Activated CD8-positive, alpha-beta T cell treated with anti-CD3 and anti-CD28 coated beads for 36 hours (primary cell): ENCODE data around the gene NCK2. TPM values are rescaled to one million over a fixed set of nuclear protein-coding genes. Genes with fewer than 3 reads are reported as not detected.

Experiments used
- ATAC-seq: fragments of 200-7000 bp; cut with Tn5 transposase; one replicate; pipeline ENCODE4 v1.10.0; 2021; ENCODE audit warnings: mild to moderate bottlenecking, moderate library complexity
- CTCF ChIA-PET: fragments of 350-600 bp; sonication (Branson Sonifier 250); formaldehyde crosslinking; loops from one replicate; lab custom pipeline; 2021; ENCODE audit warnings: antibody characterized with exemption; lab: Charles Lee
- POLR2A ChIA-PET: fragments of 350-600 bp; sonication (Branson Sonifier 250); formaldehyde crosslinking; loops from one replicate; lab custom pipeline; 2021; ENCODE audit warnings: antibody characterized with exemption; lab: Charles Lee
- DNase-seq: peaks from one replicate; pipeline ENCODE4 v3.0.0-alpha.2; 2020
- H3K27ac Mint-ChIP-seq: one replicate; pipeline ENCODE4 v1.8.0; 2021; ENCODE audit warnings: mild to moderate bottlenecking, mixed read lengths
- H3K27me3 Mint-ChIP-seq: one replicate; pipeline ENCODE4 v1.8.0; 2021; ENCODE audit warnings: mixed read lengths
- H3K36me3 Mint-ChIP-seq: one replicate; pipeline ENCODE4 v1.8.0; 2021; ENCODE audit warnings: low read depth, mixed read lengths
- H3K4me1 Mint-ChIP-seq: one replicate; pipeline ENCODE4 v1.8.0; 2021; ENCODE audit warnings: low read depth, mixed read lengths
- H3K4me3 Mint-ChIP-seq: one replicate; pipeline ENCODE4 v1.8.0; 2021; ENCODE audit warnings: mild to moderate bottlenecking, moderate library complexity, mixed read lengths
- H3K9me3 Mint-ChIP-seq: one replicate; pipeline ENCODE4 v1.8.0; 2021; ENCODE audit warnings: mixed read lengths
- CTCF ChIP-seq: fragments of 200-600 bp; IDR thresholded peaks from one replicate; pipeline ENCODE4 v1.8.0; 2022; ENCODE audit warnings: antibody characterized with exemption, mild to moderate bottlenecking
- intact Hi-C: fragments of 100-400 bp; cut with micrococcal nuclease; formaldehyde crosslinking; loops from one replicate; pipeline ENCODE4 v1.10.0; 2022
- total RNA-seq, 2 experiments: library from RNA; stranded (reverse); gene quantifications; one replicate each; pipeline ENCODE4 v1.2.3, GENCODE V29; 2021

NCK2 gene
- total RNA-seq, 2 experiments from 2014 or later: 68.3 to 69.7 TPM

GRCh38 chr2:105815401-105815800 is 70.7 kb downstream of the NCK2 start:
- Mint-ChIP-seq H3K27me3 (no peaks in the 10 kb centered on the region), H3K9me3 (no peaks in the 10 kb centered on the region), H3K27ac (peak overlapping the region; percentile 28), H3K4me1 (peaks cover 72% of the 10 kb centered on the region), H3K4me3 (no peak overlapping the region), H3K36me3 (peaks cover 43% of the 10 kb centered on the region)
- CTCF ChIA-PET: interaction anchor here (1.2 kb wide), 3 partner anchors 17 to 239 kb away, joined by 3 to 4 read pairs (median 4); no protein-coding TSS in a partner anchor
- DNase-seq (no peak), ATAC-seq (no peak)
- TF ChIP-seq CTCF: no peak
- POLR2A ChIA-PET: interaction anchor here (1.5 to 2.0 kb wide), 2 partner anchors 11 to 19 kb away, joined by 5 to 8 read pairs; no protein-coding TSS in a partner anchor
- intact Hi-C loops: no loop called here

- intact Hi-C loops: no loop called here
- Mint-ChIP-seq H3K9me3 (no peaks in the 10 kb centered on the region), H3K27me3 (no peaks in the 10 kb centered on the region), H3K4me3 (no peak overlapping the region), H3K4me1 (peaks cover 79% of the 10 kb centered on the region), H3K27ac (peak overlapping the region; percentile 83), H3K36me3 (peaks cover 67% of the 10 kb centered on the region)
- ATAC-seq (no peak), DNase-seq (no peak)
- POLR2A ChIA-PET: interaction anchor here (0.6 to 1.6 kb wide), 3 partner anchors 16 to 46 kb away, joined by 3 to 5 read pairs (median 3); no protein-coding TSS in a partner anchor
- CTCF ChIA-PET: interaction anchor here (1.0 to 2.0 kb wide), 2 partner anchors 15 to 38 kb away, joined by 3 to 4 read pairs; no protein-coding TSS in a partner anchor
- TF ChIP-seq CTCF: no peak
Observed at GRCh38 chr2:105820151-105820550, 75.4 kb downstream of the NCK2 start.

GRCh38 chr2:105820691-105821090 is 76.0 kb downstream of the NCK2 start:
- Mint-ChIP-seq H3K27ac (peak overlapping the region; percentile 83), H3K27me3 (no peaks in the 10 kb centered on the region), H3K36me3 (peaks cover 72% of the 10 kb centered on the region), H3K4me1 (peaks cover 77% of the 10 kb centered on the region), H3K4me3 (no peak overlapping the region), H3K9me3 (peaks cover under 1% of the 10 kb centered on the region)
- ATAC-seq (no peak), DNase-seq (no peak)
- TF ChIP-seq CTCF: no peak
- intact Hi-C loops: no loop called here
- ChIA-PET CTCF (interaction anchor here (1.0 to 2.0 kb wide), 2 partner anchors 15 to 38 kb away, joined by 3 to 4 read pairs; no protein-coding TSS in a partner anchor), POLR2A (interaction anchor here (0.6 to 1.6 kb wide), 3 partner anchors 17 to 46 kb away, joined by 3 to 5 read pairs (median 3); no protein-coding TSS in a partner anchor)

GRCh38 chr2:105821428-105822125 is 76.9 kb downstream of the NCK2 start:
- no peak for ATAC-seq

More at GRCh38 chr2:105821428-105822125, 76.9 kb downstream of the NCK2 start:
- intact Hi-C loops: no loop called here
- H3K27ac Mint-ChIP-seq: peak overlapping the region; percentile 91
- CTCF ChIA-PET: interaction anchor here (0.8 to 2.0 kb wide), 8 partner anchors 16 to 245 kb away, joined by 3 to 5 read pairs (median 4); no protein-coding TSS in a partner anchor
- no peak for TF ChIP-seq CTCF
- DNase-seq: no peak
- peaks cover 80% of the 10 kb centered on the region for H3K4me1 Mint-ChIP-seq
- H3K9me3 Mint-ChIP-seq: peaks cover 6% of the 10 kb centered on the region
- H3K36me3 Mint-ChIP-seq: peaks cover 74% of the 10 kb centered on the region
- POLR2A ChIA-PET: interaction anchor here (1.1 to 1.4 kb wide), 2 partner anchors 13 to 31 kb away, joined by 4 to 5 read pairs; no protein-coding TSS in a partner anchor
- peak overlapping the region; percentile 24 for H3K4me3 Mint-ChIP-seq
- no peaks in the 10 kb centered on the region for H3K27me3 Mint-ChIP-seq
